Trophoblast cell (in vitro differentiated cells and primary cell): Measurements from ENCODE around the gene MAP2K5.

Source experiments
- DNase-seq, 2 donors: peaks; one replicate each; pipeline ENCODE4 v3.0.0-alpha.2; 2016
- H2AFZ ChIP-seq: 2 replicates; pipeline ENCODE4 v1.6.1; 2013; ENCODE audit warnings: low read length, moderate library complexity, mild to moderate bottlenecking; ENCODE audit not compliant: insufficient read depth, poor library complexity
- H2AK5ac ChIP-seq: 2 replicates; pipeline ENCODE4 v1.6.1; 2013; ENCODE audit warnings: mild to moderate bottlenecking, low read length
- H2BK120ac ChIP-seq: 2 replicates; pipeline ENCODE4 v1.6.1; 2013; ENCODE audit warnings: low read length, mild to moderate bottlenecking, moderate library complexity; ENCODE audit not compliant: insufficient read depth, poor library complexity
- H2BK12ac ChIP-seq: 2 replicates; pipeline ENCODE4 v1.6.1; 2013; ENCODE audit warnings: mild to moderate bottlenecking, low read length, moderate library complexity
- H2BK5ac ChIP-seq: 2 replicates; pipeline ENCODE4 v1.6.1; 2013; ENCODE audit warnings: low read length, low read depth, moderate library complexity, mild to moderate bottlenecking; ENCODE audit not compliant: poor library complexity
- H3K14ac ChIP-seq: 2 replicates; pipeline ENCODE4 v1.6.1; 2013; ENCODE audit warnings: mild to moderate bottlenecking, low read length
- H3K18ac ChIP-seq: 2 replicates; pipeline ENCODE4 v1.6.1; 2013; ENCODE audit warnings: mild to moderate bottlenecking, low read length
- H3K23ac ChIP-seq: 2 replicates; pipeline ENCODE4 v1.6.1; 2013; ENCODE audit warnings: low read length
- H3K27ac ChIP-seq: 2 replicates; pipeline ENCODE4 v1.5.1; 2013; ENCODE audit warnings: low read depth, mild to moderate bottlenecking, inconsistent platforms, low read length, moderate library complexity
- H3K27me3 ChIP-seq: 2 replicates; pipeline ENCODE4 v1.6.1; 2013; ENCODE audit warnings: inconsistent platforms, mild to moderate bottlenecking, low read length, moderate library complexity; ENCODE audit not compliant: insufficient read depth
- H3K36me3 ChIP-seq, 2 experiments: 1 replicate in 1 of 2; 2 replicates in 1 of 2; pipeline ENCODE4 v1.6.1; 2013; ENCODE audit warnings: low read length in 2 of 2, mild to moderate bottlenecking in 2 of 2, moderate library complexity in 1 of 2; ENCODE audit not compliant: insufficient read depth in 2 of 2, control insufficient read depth in 1 of 2
- H3K4ac ChIP-seq: 2 replicates; pipeline ENCODE4 v1.6.1; 2013; ENCODE audit warnings: low read depth, mild to moderate bottlenecking, low read length, moderate library complexity
- H3K4me1 ChIP-seq, 2 experiments: 1 replicate in 1 of 2; 2 replicates in 1 of 2; pipeline ENCODE4 v1.6.1; 2013; ENCODE audit warnings: low read length in 2 of 2, mild to moderate bottlenecking in 2 of 2, moderate library complexity in 1 of 2; ENCODE audit not compliant: insufficient read depth in 2 of 2, control insufficient read depth in 1 of 2
- H3K4me2 ChIP-seq: 2 replicates; pipeline ENCODE4 v1.6.1; 2013; ENCODE audit warnings: inconsistent platforms, mild to moderate bottlenecking, low read length, moderate library complexity
- H3K4me3 ChIP-seq: 2 replicates; pipeline ENCODE4 v1.5.1; 2013; ENCODE audit warnings: mild to moderate bottlenecking, low read depth, low read length, inconsistent platforms
- H3K79me1 ChIP-seq: one replicate; pipeline ENCODE4 v1.6.1; 2013; ENCODE audit warnings: low read length
- H3K79me2 ChIP-seq: 2 replicates; pipeline ENCODE4 v1.6.1; 2013; ENCODE audit warnings: low read length, mild to moderate bottlenecking; ENCODE audit not compliant: control insufficient read depth, insufficient read depth, poor library complexity
- H3K9ac ChIP-seq: 2 replicates; pipeline ENCODE4 v1.6.1; 2013; ENCODE audit warnings: mild to moderate bottlenecking, low read length
- H3K9me3 ChIP-seq: 2 replicates; pipeline ENCODE4 v1.6.1; 2013; ENCODE audit warnings: low read depth, mild to moderate bottlenecking, control low read depth, inconsistent platforms, low read length; ENCODE audit not compliant: insufficient read depth
- H4K12ac ChIP-seq: 2 replicates; pipeline ENCODE4 v1.6.1; 2013; ENCODE audit warnings: low read depth, mild to moderate bottlenecking, low read length, moderate library complexity
- H4K8ac ChIP-seq: 2 replicates; pipeline ENCODE4 v1.6.1; 2013; ENCODE audit warnings: low read depth, mild to moderate bottlenecking, low read length, moderate library complexity
- H4K91ac ChIP-seq: one replicate; pipeline ENCODE4 v1.6.1; 2013; ENCODE audit warnings: low read depth, mild to moderate bottlenecking, low read length, moderate library complexity
- WGBS: extraction: QIAGEN DNeasy Blood & Tissue Kit; methylation state at CpG from one replicate; pipeline ENCODE4 v1.1.7; 2013; ENCODE audit warnings: missing lambda C conversion rate; ENCODE audit not compliant: insufficient read length, insufficient coverage; ENCODE audit errors: extremely low coverage; 5-methylcytosine and 5-hydroxymethylcytosine counted together

The MAP2K5 gene

GRCh38 chr15:67775250-67775649 is 232.7 kb downstream of the MAP2K5 start:
- Histone ChIP-seq H3K79me1 (no peaks in the 10 kb centered on the region), H2AFZ (no peak overlapping the region), H3K14ac (no peak overlapping the region), H3K18ac (no peak overlapping the region), H3K4me3 (no peak overlapping the region), H3K4me2 (no peak overlapping the region), H4K91ac (no peak overlapping the region), H3K36me3 (no peaks in the 10 kb centered on the region), H3K27me3 (no peaks in the 10 kb centered on the region), H2BK12ac (no peak overlapping the region), H4K12ac (no peak overlapping the region), H4K8ac (no peak overlapping the region), H3K4ac (no peak overlapping the region), H2AK5ac (no peak overlapping the region), H3K4me1 (no peaks in the 10 kb centered on the region), H2BK5ac (no peak overlapping the region), H3K27ac (no peak overlapping the region), H3K9me3 (no peaks in the 10 kb centered on the region), H2BK120ac (no peak overlapping the region), H3K79me2 (no peaks in the 10 kb centered on the region), H3K23ac (no peak overlapping the region), H3K9ac (no peak overlapping the region)
- no peak for DNase-seq
- WGBS = no CpG with 5 or more reads among the region's 2 CpGs

GRCh38 chr15:67775998-67776397 is 233.5 kb downstream of the MAP2K5 start:
- no peak overlapping the region for H4K12ac ChIP-seq
- no peaks in the 10 kb centered on the region for H3K79me2 ChIP-seq
- H3K9ac ChIP-seq = no peak overlapping the region
- H3K36me3 ChIP-seq = no peaks in the 10 kb centered on the region
- no peak overlapping the region for H2BK120ac ChIP-seq
- no peaks in the 10 kb centered on the region for H3K27me3 ChIP-seq
- no peaks in the 10 kb centered on the region for H3K79me1 ChIP-seq
- H3K27ac ChIP-seq = no peak overlapping the region
- no peak overlapping the region for H4K91ac ChIP-seq
- DNase-seq = no peak
- no peak overlapping the region for H3K18ac ChIP-seq
- no CpG with 5 or more reads among the region's 3 CpGs for WGBS
- H2BK12ac ChIP-seq = no peak overlapping the region
- H3K9me3 ChIP-seq = no peaks in the 10 kb centered on the region
- H3K4ac ChIP-seq = no peak overlapping the region
- no peak overlapping the region for H3K23ac ChIP-seq
- H3K4me1 ChIP-seq = no peaks in the 10 kb centered on the region
- H2AK5ac ChIP-seq = no peak overlapping the region
- no peak overlapping the region for H3K4me2 ChIP-seq
- no peak overlapping the region for H4K8ac ChIP-seq
- H2AFZ ChIP-seq = no peak overlapping the region
- H2BK5ac ChIP-seq = no peak overlapping the region
- H3K4me3 ChIP-seq = no peak overlapping the region
- H3K14ac ChIP-seq = no peak overlapping the region

- no peaks in the 10 kb centered on the region for H3K79me2 ChIP-seq
- H3K14ac ChIP-seq = no peak overlapping the region
- no peak overlapping the region for H2BK5ac ChIP-seq
- H4K12ac ChIP-seq = no peak overlapping the region
- no peaks in the 10 kb centered on the region for H3K4me1 ChIP-seq
- H3K79me1 ChIP-seq = no peaks in the 10 kb centered on the region
- DNase-seq = no peak
- no peak overlapping the region for H2AK5ac ChIP-seq
- H3K18ac ChIP-seq = no peak overlapping the region
- H3K9me3 ChIP-seq = no peaks in the 10 kb centered on the region
- no peak overlapping the region for H3K4ac ChIP-seq
- H2BK12ac ChIP-seq = no peak overlapping the region
- H3K4me2 ChIP-seq = no peak overlapping the region
- H3K27ac ChIP-seq = no peak overlapping the region
- H3K4me3 ChIP-seq = no peak overlapping the region
- H3K23ac ChIP-seq = no peak overlapping the region
- no peak overlapping the region for H2BK120ac ChIP-seq
- no peak overlapping the region for H3K9ac ChIP-seq
- no CpG with 5 or more reads among the region's 3 CpGs for WGBS
- H4K91ac ChIP-seq = no peak overlapping the region
- no peak overlapping the region for H2AFZ ChIP-seq
- no peaks in the 10 kb centered on the region for H3K27me3 ChIP-seq
- no peak overlapping the region for H4K8ac ChIP-seq
- H3K36me3 ChIP-seq = no peaks in the 10 kb centered on the region
These were observed 234.1 kb downstream of the MAP2K5 start for GRCh38 chr15:67776600-67776999.

- Histone ChIP-seq H3K9ac (no peak overlapping the region), H3K23ac (no peak overlapping the region), H2AK5ac (no peak overlapping the region), H3K9me3 (no peaks in the 10 kb centered on the region), H4K8ac (no peak overlapping the region), H3K4me2 (no peak overlapping the region), H4K12ac (no peak overlapping the region), H3K4me1 (no peaks in the 10 kb centered on the region), H3K4me3 (no peak overlapping the region), H3K27me3 (no peaks in the 10 kb centered on the region), H3K27ac (no peak overlapping the region), H2BK12ac (no peak overlapping the region), H4K91ac (no peak overlapping the region), H2BK120ac (no peak overlapping the region), H3K79me1 (no peaks in the 10 kb centered on the region), H2BK5ac (no peak overlapping the region), H3K79me2 (no peaks in the 10 kb centered on the region), H3K36me3 (no peaks in the 10 kb centered on the region), H3K14ac (no peak overlapping the region), H2AFZ (no peak overlapping the region), H3K18ac (no peak overlapping the region), H3K4ac (no peak overlapping the region)
- DNase-seq = no peak
- WGBS = no CpG with 5 or more reads among the region's 5 CpGs
These were observed 234.6 kb downstream of the MAP2K5 start for GRCh38 chr15:67777071-67777470.
